GM19395 (cell line): ENCODE measurements around the gene SLC6A13.

ENCODE experiments used
- ATAC-seq: cut with Tn5 transposase; IDR thresholded peaks from one replicate; pipeline ENCODE4 v1.9.1; 2021; ENCODE audit warnings: mild to moderate bottlenecking, moderate library complexity; ENCODE audit not compliant: unreplicated experiment

The SLC6A13 gene

DNA sequence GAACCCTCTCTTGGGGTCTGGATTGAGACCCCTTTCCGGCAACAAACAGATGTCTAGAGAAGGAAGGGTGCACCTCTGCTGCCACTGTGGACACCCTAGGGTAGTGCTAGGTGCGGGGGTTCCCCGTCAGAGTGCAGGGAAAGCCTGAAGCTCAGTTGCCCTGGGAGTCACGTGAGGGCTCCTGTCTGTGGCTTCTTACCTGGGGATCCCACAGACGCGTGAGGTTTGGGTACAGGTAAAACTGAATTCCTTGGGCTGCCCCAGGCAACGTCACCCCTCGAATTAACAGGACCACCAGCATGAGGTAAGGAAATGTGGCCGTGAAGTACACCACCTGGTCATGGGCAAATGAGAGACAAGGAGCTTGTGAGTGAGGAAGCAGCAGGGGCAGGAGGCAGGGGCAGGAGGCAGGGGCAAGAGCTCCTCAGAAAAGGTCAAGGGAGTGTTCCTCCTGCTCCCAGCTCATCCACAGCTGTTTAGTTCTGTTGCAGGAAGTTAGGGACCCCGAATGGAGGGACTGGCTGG is 27.7 kb downstream of the SLC6A13 start:
- no peak for ATAC-seq

DNA sequence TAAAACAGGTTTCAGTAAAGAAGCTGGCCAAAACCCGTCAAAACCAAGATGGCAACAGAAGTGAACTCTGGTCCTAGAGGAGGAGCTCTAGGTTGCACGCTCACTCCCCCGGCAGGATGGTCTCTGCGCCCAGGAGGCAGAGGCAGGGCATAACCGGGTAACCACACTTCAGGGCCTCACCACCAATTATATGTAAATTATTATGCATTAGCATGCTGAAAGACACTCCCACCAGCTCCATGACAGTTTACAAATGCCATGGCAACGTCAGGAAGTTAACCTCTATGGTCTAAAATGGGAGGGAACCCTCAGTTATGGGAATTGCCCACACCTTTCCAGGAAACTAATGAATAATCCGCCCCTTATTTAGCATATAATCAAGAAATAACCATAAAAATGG is 28.6 kb downstream of the SLC6A13 start:
- ATAC-seq: no peak

DNA sequence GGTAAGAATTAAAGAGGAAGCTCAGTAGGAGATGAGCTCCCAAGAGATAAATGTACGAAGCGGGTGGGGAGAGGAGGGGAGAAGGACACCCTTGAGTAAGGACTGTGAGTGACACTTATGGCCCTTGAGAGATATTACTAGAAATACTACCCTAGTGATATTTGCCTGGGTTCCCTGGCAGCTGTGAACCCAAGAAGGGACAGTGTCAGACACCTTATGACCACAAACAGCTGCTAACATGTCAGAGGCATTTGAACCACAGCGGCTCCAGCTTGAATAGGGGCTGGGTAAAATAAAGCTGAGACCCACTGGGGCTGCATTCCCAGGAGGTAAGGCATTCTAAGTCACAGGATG is 29.0 kb downstream of the SLC6A13 start:
- ATAC-seq: no peak

DNA sequence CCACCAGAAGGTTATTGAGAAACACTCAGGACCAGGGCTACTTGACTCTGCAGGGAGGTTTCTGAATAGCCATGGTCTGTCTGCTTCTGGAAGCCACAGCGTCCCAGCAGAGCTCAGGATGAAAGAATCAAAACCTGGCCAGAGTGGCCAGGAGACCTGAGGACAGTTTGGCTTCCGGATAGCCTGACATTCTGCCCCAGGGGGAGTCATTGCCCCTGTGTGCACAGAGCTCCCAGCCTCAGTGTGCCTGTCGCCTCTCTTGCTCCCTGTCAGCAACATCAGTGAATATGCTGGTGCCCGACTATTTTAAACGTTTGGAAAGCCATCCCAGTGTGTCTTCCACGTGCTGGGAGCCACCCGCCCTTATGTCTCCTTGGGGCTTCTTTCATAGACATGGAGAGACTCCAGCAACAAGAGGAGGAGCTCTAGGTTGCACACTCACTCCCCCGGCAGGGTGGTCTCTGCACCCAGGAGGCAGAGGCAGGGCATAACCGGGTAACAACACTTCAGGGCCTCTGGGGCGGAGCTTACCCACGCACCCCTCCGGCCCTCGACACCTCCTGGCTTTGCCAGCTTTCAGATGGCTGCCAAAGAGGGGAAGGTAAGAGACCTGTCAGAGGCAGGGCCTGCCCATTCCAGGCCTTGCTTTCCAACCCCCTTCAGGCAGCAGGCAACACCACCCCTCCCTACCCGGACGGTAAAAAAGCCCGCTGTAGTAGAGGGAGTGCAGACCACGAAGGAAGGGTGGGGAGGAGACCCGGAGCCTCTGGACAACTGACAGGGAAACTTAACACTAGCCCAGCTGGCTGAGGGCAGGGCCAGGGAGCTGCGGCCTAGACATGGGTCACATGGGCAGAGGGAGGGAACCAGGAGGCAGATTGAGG is 29.7 kb downstream of the SLC6A13 start:
- no peak for ATAC-seq

DNA sequence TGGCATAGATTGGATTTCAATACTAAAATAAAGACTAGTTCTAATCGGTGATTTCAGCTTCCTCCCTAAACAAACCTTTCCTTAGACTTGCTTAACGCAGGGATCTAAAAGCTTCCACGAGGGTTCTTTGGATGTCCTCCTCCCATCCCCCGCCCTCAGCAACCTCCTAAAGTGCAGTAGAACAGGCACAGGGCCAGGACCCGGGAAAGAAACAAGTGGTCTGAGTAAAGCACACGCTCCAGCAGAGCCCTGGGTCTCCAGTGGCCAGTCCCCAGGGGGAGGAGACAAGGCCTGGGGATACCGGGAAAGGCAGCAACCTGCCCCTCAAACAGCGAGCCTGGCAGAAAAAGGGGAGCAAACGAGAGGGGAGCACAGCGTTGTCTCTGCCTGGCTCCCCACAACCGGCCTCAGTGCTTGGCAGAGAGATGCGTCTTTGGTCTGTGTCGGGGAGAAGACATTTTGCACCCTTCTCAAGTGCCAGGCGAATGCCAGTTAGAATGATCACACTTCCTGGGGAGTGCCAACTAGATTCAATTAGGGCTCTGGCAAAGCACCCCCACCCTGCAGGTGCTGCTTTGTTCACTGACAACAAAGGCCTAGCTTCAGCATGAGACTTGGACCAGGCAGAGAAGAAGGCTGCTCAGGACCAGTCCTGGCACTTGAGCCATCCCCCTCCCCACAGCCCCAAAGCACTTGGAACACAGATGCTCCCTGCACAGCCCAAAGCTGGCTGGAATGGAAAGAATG is 31.5 kb downstream of the SLC6A13 start:
- ATAC-seq: no peak

DNA sequence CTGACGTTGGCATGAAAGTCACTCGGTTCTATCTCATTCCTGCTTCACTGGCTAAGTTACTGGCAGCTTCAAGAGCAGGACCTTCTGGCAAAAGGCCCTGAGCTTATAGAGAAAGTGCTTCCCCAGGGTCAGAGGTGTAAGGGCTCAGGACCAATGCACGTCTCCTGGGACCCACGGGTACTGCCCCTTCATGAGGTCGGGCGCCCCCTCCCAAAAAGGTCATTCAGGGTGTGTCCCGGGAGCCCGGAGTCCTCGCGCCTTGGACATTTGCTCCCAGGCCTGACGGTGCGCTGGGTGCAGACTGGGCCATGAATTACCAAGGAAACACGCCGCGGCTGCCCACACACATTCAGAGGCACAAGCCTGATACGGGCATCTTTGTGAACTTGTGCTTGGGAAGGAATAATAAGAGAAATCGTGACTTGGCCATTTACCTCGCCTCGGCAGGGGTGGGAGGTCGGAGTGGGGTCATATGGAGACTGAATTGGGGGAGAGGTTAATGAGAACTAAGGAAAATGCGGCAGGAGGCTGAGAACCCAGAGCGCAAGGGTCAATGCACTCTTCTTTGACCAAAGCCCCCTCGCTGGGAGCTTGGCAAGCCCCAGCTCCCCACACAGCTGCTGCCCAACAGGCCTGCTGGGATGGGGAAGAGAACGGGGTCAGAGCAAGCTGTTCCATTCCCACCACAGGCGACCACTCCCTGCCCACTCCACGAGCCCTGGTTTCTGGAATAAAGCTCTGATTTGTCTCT is 33.0 kb downstream of the SLC6A13 start:
- no peak for ATAC-seq

DNA sequence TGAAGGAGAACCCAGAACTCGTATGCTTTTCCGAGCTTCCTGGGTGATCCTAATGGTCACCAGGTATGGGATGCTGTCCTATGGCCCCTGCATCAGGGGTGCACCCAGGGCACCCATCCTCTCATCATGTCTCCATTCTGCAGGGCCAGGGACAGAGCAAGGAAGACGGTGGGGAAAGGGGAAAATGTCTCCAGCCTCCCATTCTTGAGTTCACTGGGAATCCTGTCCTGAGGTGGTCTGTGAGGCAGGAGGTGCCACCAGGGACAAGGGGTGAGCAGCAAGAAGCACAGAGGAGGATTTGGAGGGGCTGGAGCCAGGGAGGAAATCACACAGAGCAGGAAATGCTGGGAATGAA is 33.8 kb downstream of the SLC6A13 start:
- ATAC-seq: no peak

DNA sequence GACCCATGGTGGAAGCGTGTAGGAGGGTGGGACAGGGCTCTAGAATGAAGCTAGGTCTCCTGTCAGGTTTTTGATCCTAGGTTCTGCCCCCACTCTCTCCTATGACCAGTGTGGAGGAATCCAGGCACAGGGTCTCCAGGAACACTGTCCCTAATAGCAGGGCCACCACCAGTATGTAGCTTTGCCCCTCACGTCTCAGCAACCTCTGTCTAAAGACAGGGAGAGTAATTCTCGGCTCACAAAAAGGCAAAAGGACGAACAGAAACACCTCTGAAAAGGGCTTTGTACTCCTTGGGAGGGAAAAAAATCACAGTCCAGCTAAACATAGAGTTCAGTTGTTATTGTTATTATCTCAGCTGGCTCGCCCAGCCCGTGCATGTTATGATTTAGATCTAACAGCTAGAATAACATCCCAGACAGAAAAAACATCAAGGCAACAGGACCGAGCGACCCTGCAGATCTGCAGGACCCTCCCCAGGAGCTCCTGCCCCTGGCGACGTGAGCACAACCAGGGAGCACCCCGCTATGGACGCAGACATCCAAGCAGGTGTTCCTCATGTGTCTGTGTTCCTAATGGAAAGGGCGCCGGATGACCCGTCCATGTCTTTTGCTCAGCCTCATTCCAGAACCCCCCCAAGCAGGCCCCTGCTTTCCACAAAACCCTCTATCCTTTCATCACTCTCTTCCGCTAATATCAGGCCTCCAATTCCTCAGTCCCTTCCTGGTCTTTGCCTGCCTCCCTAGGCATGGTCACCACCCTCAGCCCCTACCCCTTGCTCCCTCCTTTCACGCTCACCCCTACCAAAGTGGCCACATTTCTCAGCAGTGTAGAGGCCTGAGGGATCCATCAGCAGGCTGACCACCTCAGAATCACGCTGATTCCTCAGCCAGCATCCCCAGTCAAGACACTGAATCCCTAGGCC is 34.5 kb downstream of the SLC6A13 start:
- no peak for ATAC-seq

DNA sequence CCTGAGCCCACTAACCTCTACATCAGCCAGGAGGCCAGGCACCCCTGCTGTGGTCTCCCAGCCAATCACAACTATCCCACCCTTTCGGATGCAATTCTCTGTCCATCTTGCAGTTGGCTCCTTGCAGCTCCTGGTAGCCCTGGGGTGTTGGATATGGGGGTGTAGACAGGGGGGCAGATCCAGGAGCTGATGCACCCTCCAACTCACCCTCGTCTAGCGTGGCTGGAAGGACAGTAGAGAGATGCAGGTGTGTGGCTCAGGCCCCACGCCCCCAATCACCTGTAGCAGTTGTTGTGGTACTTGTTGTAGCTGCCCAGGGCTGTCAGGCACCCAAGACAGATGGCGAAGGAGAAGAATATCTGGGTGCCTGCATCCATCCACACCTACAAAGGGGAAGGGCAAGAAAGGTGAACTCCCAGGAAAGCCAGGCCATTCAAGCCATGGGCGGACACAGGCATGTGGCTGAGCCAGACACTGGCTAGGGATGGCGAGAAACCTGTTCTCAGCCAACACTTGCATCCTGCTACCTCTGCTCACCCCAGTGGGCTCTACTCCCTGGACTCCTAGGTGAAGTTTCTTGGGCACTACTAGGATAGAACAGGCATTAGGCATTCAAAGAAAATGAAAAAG is 35.2 kb downstream of the SLC6A13 start:
- no peak for ATAC-seq

DNA sequence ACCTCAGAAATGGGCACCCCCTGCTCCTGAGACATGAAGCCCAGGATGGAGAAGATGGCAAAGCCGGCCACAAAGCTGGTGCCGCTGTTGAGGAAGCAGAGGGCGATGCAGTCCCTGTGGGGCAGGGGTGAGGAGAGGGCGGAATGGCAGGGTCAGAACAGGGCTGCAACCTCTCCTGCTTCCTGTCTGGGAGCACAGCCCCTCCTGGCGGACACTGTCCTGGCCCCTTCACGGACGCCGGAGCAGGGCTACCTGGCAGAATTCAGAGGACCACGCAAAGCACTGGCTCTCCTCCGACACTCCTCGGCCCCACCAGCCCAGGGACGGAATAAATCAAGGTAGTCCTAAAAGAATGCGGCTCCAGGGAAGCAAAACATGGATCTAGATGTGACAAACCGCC is 36.2 kb downstream of the SLC6A13 start:
- ATAC-seq: no peak

DNA sequence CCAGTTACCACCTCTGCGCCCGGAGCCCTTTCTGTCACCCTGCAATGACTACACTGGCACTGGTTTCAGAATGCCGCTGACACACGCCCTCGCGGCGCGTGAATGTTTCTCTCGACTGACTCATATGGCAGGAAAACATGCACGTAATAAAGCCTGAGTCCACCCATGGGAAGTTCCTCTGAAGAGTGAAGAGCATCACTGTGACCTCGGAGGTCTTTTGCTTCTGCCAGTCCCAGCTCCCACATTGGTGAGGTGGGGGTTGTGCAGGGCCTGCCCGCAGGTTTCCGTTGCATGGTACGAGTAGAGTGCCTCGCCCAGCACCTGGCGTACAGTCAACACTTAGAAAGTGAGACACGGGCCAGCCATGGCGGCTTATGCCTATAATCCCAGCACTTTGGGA is 37.6 kb downstream of the SLC6A13 start:
- ATAC-seq: no peak

DNA sequence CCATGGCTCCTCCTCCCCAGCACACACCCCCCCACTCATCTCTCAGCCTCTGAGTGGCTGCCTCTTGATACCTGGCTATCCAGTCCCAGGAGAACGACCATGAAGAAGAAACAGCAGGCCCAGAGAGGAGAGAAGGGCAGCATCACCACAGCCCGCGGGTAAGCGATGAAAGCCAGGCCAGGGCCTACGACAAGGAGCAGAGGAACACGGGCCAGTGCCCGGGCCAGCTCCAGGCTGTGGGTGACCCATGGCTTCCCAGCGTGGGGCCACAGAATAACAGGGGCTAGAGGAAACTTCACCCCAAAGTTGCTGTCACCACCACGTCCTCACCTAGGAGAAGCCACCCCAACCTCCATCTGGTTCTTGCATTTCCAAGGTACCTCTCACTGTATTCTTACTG is 38.3 kb downstream of the SLC6A13 start:
- ATAC-seq: no peak

DNA sequence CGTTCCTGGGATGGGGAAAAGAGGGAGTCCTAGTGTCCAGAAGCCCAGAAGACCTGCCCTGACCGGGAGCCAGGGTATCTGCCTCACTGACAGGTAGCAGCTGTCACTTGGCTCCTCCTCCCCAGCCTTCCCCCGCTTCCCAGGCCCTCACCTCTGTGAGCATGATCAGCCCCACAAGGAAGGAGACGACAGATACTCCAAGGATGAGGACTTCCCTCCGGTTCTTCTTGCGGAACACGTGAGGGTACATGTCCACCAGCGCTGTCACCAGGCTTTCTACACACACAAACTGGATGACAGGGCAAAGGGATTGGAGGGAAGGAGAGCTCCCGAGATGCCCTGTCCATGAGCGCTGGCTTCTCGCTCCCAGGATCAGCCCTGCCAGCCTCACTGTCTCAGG is 38.8 kb downstream of the SLC6A13 start:
- ATAC-seq: no peak

DNA sequence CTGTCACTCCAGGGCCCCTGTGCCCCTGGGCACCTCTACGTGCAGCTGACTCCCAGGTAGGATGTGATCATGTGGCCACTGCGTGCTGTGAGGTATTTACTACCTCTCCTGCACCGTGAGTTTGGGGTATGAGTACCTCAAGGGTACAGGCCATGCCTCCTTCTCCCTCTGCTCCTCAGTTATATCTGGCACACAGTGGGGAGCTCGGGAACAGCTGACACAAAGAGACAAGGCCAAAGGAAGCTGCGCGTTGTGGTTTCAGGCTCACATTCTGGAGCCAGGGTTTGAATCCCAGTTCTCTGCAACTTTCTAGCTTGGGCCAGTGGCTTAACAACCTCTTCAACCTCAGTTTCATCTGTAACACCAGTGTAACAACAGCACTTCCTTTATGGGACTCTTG is 40.9 kb downstream of the SLC6A13 start:
- no peak for ATAC-seq

DNA sequence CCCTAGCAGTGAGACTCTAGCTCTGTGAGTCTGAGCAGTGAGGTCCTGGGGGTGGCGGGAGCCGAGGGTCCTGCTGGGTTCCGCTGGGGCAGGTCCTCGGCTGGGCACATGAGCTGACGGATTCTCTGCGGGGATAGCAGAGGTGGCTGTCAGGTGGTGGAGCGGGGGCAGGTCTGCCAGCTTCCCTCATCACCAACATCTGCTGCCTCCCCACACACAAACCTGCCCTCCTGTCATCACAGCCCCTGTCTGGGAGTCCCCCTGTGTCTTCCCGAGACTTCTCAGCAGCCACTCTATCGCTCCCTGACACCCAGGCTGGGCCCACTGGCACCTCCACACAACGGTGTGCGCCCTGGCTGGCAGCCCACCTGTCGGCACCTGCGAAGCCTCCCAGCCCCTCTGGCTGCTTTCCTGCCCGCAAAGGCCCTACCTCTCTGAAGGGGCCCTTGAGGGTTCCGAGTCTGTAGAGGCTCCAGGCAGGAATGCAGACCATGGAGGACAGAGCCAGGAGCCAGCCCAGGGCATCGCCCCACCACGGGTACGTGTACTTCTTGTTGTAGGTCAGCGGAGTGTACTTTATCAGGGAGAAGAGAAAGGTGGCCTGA is 41.6 kb downstream of the SLC6A13 start:
- no peak for ATAC-seq

DNA sequence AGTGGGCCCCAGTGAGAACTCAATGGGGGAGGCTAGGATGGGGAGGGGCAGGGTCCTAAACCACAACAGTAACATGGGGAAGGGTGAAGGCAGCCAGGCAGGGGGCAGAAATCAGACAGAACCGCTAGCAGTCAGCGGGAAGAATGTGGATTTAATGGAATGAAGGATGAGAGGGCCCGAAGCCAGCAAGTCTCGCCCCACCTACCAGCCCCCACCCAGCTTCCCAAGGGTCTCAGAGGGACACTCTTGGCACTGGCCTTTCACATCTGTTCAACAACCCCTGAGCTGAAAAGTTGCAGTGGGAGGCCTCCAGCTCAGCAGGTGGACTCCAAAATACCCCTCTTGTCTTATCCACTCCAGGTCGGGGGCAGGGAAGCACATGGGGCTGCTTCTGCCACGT is 42.1 kb downstream of the SLC6A13 start:
- ATAC-seq: no peak

DNA sequence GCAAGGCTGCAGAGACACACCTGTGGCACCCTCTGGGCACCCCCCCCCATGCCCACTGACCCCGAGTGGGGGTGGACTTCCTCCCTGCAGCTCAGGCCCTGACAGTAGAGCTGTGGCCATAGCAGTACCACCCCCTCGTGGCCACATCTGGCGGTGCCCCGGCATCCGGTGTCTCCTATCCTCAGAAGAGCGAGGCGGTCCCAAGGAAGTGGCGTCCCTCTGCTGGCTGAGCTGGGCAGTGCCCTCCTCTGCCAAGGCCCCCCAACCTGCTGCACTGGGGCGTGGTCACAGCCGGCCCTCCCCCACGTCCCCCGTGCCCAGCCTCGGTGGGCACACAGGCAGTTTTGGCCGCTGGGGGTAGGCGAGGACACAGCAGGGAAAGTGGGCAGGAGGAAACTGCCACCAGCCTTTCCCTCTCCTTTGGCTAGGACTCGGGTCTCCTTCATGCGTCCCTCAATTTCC is 42.7 kb downstream of the SLC6A13 start:
- no peak for ATAC-seq

DNA sequence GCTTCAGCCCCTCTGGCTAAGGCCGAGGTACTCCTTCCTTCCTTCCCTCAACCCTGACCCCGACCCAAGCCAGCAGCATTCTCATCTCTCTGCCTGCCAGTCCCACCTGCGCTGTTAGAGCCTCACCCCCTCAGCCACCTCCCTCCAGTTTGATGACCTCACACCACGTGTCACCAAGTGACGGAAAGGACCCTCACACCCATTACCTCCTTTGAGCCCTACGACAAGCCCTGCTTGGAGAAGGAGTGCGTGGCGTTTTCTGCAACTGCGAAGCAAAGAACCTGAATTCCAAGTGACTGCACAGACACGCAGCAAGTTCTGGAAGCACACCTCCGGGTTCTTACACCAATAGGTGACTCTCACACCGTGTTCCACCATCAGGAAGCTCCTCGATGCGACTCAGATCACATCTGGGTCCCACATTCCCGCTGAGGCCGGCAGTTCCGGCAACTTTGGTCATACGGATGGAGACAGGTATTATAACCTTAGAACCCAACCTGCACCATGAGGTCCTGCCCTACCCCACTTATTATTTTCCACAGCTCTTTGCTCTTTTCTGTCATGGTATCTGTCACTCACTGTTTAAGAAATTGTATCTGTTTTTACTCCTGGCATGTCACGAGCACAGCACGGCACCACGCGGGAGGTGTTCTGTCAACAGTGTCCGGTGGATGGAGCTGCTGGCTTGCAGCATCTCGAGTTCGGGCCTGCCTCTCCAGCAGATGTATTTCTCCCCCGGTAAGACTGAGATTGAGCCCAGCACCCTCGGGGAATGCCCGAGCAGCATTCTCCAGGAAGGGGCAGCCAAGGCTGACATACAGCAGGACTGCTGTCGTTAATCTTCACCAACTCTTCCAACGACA is 43.7 kb downstream of the SLC6A13 start:
- no peak for ATAC-seq

DNA sequence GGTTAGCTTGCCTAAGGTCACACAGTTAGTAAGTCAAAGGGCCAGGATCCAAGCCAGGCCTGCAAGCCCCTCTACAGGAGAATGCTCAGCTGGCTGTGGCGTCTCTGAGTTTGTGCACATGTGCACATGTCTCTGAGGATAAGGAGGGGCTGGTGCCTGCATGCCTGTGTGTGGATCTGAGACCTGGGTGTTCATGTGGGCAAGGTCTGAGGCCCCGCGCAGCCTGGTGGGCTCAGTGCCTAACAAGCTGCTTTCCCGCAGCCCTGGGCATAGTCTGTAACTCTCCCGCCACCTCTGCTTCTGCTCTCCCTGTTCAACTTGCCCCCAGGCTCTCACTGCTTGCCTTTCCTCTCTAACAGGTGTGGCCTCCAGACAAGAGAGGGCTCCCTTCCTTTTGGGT is 44.4 kb downstream of the SLC6A13 start:
- ATAC-seq: no peak
